Retinal pigment epithelial cell (primary cell): ENCODE results near the gene LGALS8.

Source experiments
- DNase-seq: peaks from one replicate; pipeline ENCODE4 v3.0.0-alpha.2; 2010; ENCODE audit warnings: low read depth
- H3K4me3 ChIP-seq: 2 replicates; pipeline ENCODE4 v1.5.1; 2011; ENCODE audit warnings: mild to moderate bottlenecking, low read length, control low read depth, moderate library complexity
- CTCF ChIP-seq: conservative IDR thresholded peaks from 2 replicates; pipeline ENCODE4 v1.5.1; 2011; ENCODE audit warnings: low read depth, low read length, control low read depth, inconsistent platforms

LGALS8 gene

GRCh38 chr1:236530959-236531358, 7.2 kb downstream of the LGALS8 start:
- no peak for DNase-seq
- no peak for TF ChIP-seq CTCF
- no peak overlapping the region for H3K4me3 ChIP-seq

GRCh38 chr1:236532850-236533249, 9.1 kb downstream of the LGALS8 start:
- no peak for TF ChIP-seq CTCF
- H3K4me3 ChIP-seq = no peak overlapping the region
- no peak for DNase-seq

- peak; percentile 30 for DNase-seq
- TF ChIP-seq CTCF = no peak
- no peak overlapping the region for H3K4me3 ChIP-seq
Measured at GRCh38 chr1:236534151-236534651, 10.4 kb downstream of the LGALS8 start.

GRCh38 chr1:236535190-236535589, 11.4 kb downstream of the LGALS8 start:
- no peak for TF ChIP-seq CTCF

GRCh38 chr1:236535662-236536161, 11.9 kb downstream of the LGALS8 start:
- no peak for TF ChIP-seq CTCF

More at GRCh38 chr1:236535190-236535589, 11.4 kb downstream of the LGALS8 start:
- no peak for DNase-seq
- H3K4me3 ChIP-seq = no peak overlapping the region

GRCh38 chr1:236536540-236536939, 12.8 kb downstream of the LGALS8 start:
- no peak overlapping the region for H3K4me3 ChIP-seq
- DNase-seq = no peak
- TF ChIP-seq CTCF = no peak

More at GRCh38 chr1:236535662-236536161, 11.9 kb downstream of the LGALS8 start:
- DNase-seq = no peak
- H3K4me3 ChIP-seq = no peak overlapping the region

GRCh38 chr1:236540813-236541465, 17.2 kb downstream of the LGALS8 start:
- no peak for TF ChIP-seq CTCF
- no peak for DNase-seq
- no peak overlapping the region for H3K4me3 ChIP-seq
